Large intestine (tissue), 3 donors: ENCODE measurements around the gene AKT1S1. TPM values are rescaled to one million over a fixed set of nuclear protein-coding genes. Genes with fewer than 3 reads are reported as not detected.
"Not testable (repeated sequence)": the region's sequence is repeated elsewhere in the genome, so short reads cannot be mapped to it uniquely, and the experiment has no call there.

Experiments used
- DNase-seq, 2 donors: peaks; one replicate each; pipeline versions ENCODE4 v3.0.0 to v3.0.0-alpha.2; 2013
- H3K27ac ChIP-seq: one replicate; pipeline ENCODE4 v1.5.1; 2013; ENCODE audit warnings: low read length
- H3K27me3 ChIP-seq: 2 replicates; pipeline ENCODE4 v1.6.1; 2013; ENCODE audit warnings: low read length; ENCODE audit not compliant: control insufficient read depth, insufficient read depth
- H3K36me3 ChIP-seq: 2 replicates; pipeline ENCODE4 v1.6.1; 2013; ENCODE audit warnings: low read length; ENCODE audit not compliant: control insufficient read depth, insufficient read depth
- H3K4me1 ChIP-seq: one replicate; pipeline ENCODE4 v1.6.1; 2013; ENCODE audit warnings: low read length; ENCODE audit not compliant: control insufficient read depth, insufficient read depth
- H3K4me3 ChIP-seq: one replicate; pipeline ENCODE4 v1.5.1; 2013; ENCODE audit warnings: low read length
- H3K9me3 ChIP-seq: one replicate; pipeline ENCODE4 v1.6.1; 2013; ENCODE audit warnings: mild to moderate bottlenecking, low read depth, low read length, moderate library complexity; ENCODE audit not compliant: control insufficient read depth
- WGBS: methylation state at CpG from one replicate; pipeline ENCODE4 v1.1.5; 2013; ENCODE audit warnings: low lambda C conversion rate; ENCODE audit not compliant: insufficient coverage; 5-methylcytosine and 5-hydroxymethylcytosine counted together
- polyA plus RNA-seq: library from polyadenylated mRNA; unstranded; fragments of 120-200 nt; gene quantifications from one replicate; pipeline ENCODE4 v1.2.1, GENCODE V29; 2013

AKT1S1 gene
- polyA plus RNA-seq, 1 donor, result 38.5 TPM

DNA sequence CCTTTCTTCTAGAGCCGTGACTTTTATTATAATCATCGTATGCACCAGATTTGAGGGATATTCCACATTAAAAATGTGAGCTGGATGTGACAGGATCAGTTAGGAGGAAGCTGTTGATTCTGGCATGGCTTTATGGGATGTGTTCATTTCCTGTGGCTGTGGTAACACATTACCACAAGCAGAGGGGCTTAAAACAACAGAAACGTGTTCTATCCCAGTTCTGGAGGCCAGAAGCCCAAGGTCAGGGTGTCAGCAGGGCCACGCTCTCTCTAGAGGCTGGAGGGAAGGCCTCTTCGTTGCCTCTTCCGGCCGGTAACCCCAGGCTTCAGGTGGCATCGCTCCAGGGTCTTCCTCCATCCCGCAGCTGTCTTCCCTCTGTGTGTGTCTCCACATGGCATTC, 44.6 kb downstream of the AKT1S1 start:
- Histone ChIP-seq H3K36me3 (peaks cover 95% of the 10 kb centered on the region), H3K4me3 (no peak overlapping the region), H3K27me3 (no peaks in the 10 kb centered on the region), H3K4me1 (no peaks in the 10 kb centered on the region), H3K9me3 (no peaks in the 10 kb centered on the region), H3K27ac (no peak overlapping the region)
- no CpG with 5 or more reads among the region's 9 CpGs for WGBS
- no peak for DNase-seq

DNA sequence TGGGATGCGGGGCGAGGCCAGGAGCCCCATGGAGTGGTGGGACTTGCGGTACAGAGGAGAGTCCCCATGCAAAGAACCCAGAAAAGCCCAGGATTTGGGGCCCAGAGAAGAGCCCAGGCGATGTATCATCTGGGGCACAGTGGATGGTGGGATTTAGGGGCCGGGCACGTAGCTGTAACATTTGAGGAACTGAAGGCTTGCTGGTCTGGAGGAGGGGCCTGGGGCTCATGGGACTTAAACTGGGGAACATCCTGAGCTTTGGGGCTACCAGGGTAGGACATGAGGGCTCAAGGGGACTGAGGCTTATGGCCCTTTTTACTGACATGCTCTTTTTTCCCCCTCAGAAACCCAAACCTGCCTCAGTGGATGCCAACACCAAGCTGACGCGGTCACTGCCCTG, 45.6 kb downstream of the AKT1S1 start:
- Histone ChIP-seq H3K9me3 (no peaks in the 10 kb centered on the region), H3K36me3 (peaks cover 94% of the 10 kb centered on the region), H3K27ac (no peak overlapping the region), H3K27me3 (no peaks in the 10 kb centered on the region), H3K4me1 (no peaks in the 10 kb centered on the region), H3K4me3 (no peak overlapping the region)
- WGBS, result no CpG with 5 or more reads among the region's 8 CpGs
- DNase-seq, result no peak

DNA sequence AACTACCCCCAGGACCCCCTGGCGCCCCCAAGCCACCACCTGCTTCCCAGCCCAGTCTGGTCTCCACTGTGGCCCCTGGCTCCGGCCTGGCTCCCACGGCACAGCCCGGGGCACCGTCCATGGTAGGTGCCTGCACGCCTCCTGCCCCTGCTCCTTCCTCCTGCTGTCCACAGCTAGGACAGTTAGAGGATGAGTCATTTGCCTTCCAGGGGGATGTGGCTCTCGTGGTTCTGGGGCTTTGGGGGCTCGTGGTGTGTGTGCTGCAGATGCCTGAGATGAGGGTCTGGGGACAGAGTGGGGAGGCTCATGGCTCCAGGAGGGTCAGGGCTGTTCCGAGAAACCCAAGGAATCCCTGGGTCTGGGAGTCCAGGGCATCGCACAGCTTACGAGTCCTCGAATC, 46.4 kb downstream of the AKT1S1 start:
- no CpG with 5 or more reads among the region's 12 CpGs for WGBS
- no peaks in the 10 kb centered on the region for H3K27me3 ChIP-seq
- H3K36me3 ChIP-seq, result peaks cover 87% of the 10 kb centered on the region

DNA sequence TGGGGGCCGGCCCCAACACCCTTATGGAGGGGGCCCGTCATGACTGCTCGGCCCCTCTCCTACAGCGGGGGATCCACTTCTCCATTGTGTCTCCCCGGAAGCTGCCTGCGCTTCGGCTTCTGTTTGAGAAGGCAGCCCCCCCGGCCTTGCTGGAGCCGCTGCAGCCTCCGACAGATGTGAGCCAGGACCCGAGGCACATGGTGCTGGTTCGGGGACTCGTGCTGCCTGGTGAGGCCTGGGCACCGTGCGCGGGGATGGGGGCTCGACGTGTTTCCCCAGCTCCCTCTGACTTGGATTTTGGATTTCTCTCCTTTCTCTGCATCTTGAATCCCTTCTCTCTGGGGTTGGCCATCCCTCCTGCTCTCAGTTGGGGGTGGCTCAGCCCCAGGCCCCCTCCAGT, 47.4 kb downstream of the AKT1S1 start:
- Histone ChIP-seq H3K9me3 (no peaks in the 10 kb centered on the region), H3K27ac (no peak overlapping the region), H3K4me3 (no peak overlapping the region), H3K36me3 (peaks cover 79% of the 10 kb centered on the region), H3K27me3 (no peaks in the 10 kb centered on the region), H3K4me1 (no peaks in the 10 kb centered on the region)
- WGBS, result no CpG with 5 or more reads among the region's 18 CpGs
- DNase-seq, result no peak

More for the DNA sequence above, 46.4 kb downstream of the AKT1S1 start:
- DNase-seq, result no peak
- Histone ChIP-seq H3K27ac (no peak overlapping the region), H3K9me3 (no peaks in the 10 kb centered on the region), H3K4me3 (no peak overlapping the region), H3K4me1 (no peaks in the 10 kb centered on the region)

DNA sequence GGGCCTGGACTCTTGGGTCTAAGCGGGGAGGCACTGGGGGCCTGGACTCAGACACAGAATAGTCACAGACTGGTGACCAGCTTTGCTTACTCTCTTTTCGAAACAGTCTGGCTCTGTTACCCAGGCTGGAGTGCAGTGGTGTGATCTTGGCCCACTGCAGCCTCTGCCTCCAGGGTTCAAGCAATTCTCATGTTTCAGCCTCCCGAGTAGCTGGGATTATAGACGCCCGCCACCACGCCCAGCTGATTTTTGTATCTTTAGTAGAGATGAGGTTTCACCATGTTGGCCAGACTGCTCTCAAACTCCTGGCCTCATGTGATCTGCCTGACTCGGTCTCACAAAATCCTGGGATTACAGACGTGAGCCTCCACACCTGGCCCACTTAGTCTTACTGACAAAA, 48.0 kb downstream of the AKT1S1 start:
- Histone ChIP-seq H3K27me3 (no peaks in the 10 kb centered on the region), H3K36me3 (peaks cover 74% of the 10 kb centered on the region), H3K27ac (no peak overlapping the region), H3K9me3 (no peaks in the 10 kb centered on the region), H3K4me1 (no peaks in the 10 kb centered on the region), H3K4me3 (no peak overlapping the region)
- no CpG with 5 or more reads among the region's 8 CpGs for WGBS
- no peak for DNase-seq

DNA sequence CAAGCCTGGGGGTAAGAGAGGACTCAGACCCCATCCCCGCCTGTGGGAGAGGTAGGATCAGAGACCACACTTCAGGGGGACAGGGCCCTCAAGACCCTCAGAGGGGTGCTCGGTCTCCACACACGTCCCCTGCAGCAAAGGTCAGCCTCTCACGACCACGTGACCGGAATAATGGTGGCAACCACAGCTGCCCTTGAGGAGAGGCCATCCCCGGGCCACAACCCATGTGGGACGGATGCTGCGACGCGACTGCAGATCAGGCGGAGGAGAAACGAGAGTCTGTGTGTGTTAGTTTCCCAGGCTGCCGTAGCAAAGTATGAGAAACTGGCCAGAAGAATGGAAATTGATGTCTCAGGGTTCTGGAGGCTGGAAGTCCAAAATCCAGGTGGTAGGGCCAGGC, 50.1 kb downstream of the AKT1S1 start:
- WGBS, result no CpG with 5 or more reads among the region's 14 CpGs
- DNase-seq, result no peak
- H3K9me3 ChIP-seq, result no peaks in the 10 kb centered on the region
- peaks cover 69% of the 10 kb centered on the region for H3K36me3 ChIP-seq
- no peaks in the 10 kb centered on the region for H3K4me1 ChIP-seq
- no peak overlapping the region for H3K4me3 ChIP-seq
- no peaks in the 10 kb centered on the region for H3K27me3 ChIP-seq
- H3K27ac ChIP-seq, result no peak overlapping the region

DNA sequence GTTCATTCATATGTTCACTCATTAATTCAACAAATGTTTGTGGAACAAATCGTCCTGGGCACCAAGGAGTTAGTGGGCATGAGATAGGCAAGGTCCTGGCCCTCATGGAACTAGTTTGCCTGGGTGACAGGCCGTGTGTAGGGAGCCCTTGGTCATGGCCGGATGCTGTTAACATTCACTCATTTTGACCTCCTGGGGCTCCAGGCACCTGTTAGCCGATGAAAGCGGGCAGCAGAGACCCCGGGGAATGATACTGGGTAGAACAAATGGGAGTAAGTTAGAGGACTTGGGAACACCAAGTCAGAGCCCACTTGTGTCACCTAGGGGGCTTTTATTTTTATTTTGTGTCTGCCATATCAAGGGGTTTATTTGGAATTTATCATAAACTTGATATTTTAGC, 52.5 kb downstream of the AKT1S1 start:
- WGBS, result no CpG with 5 or more reads among the region's 6 CpGs
- no peak for DNase-seq
- no peaks in the 10 kb centered on the region for H3K27me3 ChIP-seq
- no peak overlapping the region for H3K4me3 ChIP-seq
- peaks cover 50% of the 10 kb centered on the region for H3K36me3 ChIP-seq
- H3K4me1 ChIP-seq, result peaks cover 13% of the 10 kb centered on the region
- no peak overlapping the region for H3K27ac ChIP-seq
- H3K9me3 ChIP-seq, result no peaks in the 10 kb centered on the region

DNA sequence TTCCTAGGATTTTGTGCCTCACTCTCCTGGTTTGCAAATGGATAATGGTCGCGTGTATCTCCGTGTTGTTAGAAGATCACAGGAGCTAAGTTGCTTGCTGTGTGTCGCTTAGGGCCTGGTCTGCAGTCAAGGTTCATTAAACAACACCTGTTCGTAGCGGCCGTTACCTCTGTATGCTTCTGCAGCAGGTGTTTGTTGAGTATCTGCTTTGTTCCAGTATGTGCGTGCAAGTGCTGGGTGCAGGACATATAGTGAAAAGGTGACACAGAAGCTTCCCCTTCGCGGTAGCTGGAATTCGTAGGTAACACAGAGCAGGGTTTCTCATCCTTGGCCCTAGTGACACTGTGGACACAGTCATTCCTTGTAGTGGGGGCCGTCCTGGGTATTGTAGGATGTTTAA, 53.7 kb downstream of the AKT1S1 start:
- no peaks in the 10 kb centered on the region for H3K27me3 ChIP-seq
- WGBS, result no CpG with 5 or more reads among the region's 12 CpGs
- H3K9me3 ChIP-seq, result peaks cover 3% of the 10 kb centered on the region
- DNase-seq, result no peak
- peaks cover 22% of the 10 kb centered on the region for H3K4me1 ChIP-seq
- no peak overlapping the region for H3K27ac ChIP-seq
- peaks cover 40% of the 10 kb centered on the region for H3K36me3 ChIP-seq
- no peak overlapping the region for H3K4me3 ChIP-seq

DNA sequence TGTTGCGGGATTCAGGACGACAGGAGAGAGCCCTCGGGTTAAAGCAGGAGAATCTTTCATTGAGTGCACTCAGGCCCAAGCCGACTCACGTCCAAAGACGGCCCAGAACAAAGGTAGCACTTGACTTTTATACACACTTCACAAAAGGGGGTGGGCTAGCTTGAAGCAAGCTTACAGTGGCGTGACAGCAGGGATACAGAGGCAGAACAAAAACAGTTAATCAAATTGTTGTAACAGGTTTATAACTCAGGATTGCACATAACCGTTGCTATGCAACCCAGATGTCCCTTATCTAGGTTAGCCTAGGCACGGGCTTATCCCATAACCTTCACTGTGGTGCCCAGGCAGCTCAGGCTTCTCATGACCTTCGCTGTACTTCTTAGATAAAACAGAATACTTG, 57.0 kb downstream of the AKT1S1 start:
- H3K27ac ChIP-seq, result peak overlapping the region; percentile 69
- no CpG with 5 or more reads among the region's 10 CpGs for WGBS
- DNase-seq, result peak; percentile 79 to 81
- H3K4me3 ChIP-seq, result no peak overlapping the region
- H3K4me1 ChIP-seq, result peaks cover 24% of the 10 kb centered on the region
- peaks cover 24% of the 10 kb centered on the region for H3K36me3 ChIP-seq
- peaks cover 4% of the 10 kb centered on the region for H3K9me3 ChIP-seq
- H3K27me3 ChIP-seq, result no peaks in the 10 kb centered on the region

DNA sequence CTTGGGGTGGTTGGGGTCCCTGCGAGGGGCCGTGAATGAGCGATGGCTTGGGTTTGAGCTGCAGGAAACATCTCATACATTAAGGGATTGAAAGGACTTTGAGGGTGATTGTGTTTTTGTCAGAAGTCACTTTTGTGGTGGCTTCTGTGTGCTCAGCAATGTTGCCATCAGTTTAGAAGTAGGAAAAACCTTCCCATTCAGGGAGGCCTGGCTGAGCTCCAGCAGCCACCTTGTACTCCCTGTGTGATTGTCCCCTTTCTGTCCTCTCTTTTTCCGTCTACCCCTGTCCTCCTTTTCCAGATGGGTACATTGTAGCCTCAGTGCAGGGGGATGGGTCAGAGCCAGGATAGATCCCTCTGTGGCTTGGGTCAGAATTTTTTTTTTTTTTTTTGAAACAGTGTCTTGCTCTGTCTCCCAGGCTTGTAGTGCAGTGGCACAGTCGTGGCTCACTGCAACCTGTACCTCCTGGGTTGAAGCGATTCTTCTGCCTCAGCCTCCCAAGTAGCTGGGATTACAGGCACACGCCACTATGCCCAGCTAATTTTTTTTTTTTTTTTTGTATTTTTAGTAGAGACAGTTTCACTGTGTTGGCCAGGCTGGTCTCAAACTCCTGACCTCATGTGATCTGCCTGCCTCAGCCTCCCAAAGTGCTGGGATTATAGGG, 57.6 kb downstream of the AKT1S1 start:
- H3K4me3 ChIP-seq, result peak overlapping the region; percentile 89
- DNase-seq, H3K9me3 ChIP-seq, H3K27me3 ChIP-seq: not testable (repeated sequence)
- peaks cover 22% of the 10 kb centered on the region for H3K36me3 ChIP-seq
- peaks cover 24% of the 10 kb centered on the region for H3K4me1 ChIP-seq
- peak overlapping the region; percentile 71 for H3K27ac ChIP-seq
- WGBS, result 80% methylated on average over 1 of the region's 7 CpGs
